ENCODE measurements around the gene OSBPL8.

OSBPL8 gene

DNA sequence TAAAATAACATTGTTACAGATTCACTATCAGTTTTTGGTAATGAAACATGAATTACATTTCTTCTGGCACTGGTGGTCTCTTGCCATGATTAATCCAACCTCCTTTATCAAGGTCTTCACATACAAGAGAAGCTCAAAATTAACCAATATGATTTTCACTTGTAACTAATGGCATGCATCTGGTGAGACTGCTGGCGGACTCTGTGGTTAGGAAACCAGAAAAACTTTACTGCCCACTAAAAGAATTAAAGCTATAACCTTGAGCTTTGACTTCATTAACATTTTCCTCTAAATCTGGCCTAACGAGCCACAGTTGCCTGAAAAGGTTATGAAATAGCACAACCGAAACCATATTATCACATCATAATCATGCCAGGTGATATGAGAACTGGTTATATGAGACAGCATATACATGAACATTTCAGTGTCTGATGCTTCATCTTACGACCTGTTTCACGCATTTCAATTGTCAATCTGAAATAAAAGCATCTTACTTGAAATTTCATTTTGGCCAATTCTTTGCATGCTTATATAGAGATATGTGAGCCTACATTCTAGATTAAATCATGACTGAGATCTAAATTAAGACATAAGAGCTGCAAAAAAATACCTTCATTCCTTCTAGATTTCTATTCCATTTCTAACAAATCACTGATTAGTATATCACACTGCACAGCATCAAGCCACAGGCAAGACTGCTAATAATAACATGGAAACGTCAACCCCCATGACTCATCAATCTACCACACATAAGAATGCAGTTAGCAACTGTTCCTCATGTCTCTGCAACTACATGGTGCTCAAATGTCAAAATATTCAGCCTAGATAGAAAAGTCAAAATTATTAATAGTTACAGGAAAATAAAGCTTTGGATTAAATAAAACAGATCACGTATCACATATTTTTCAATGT, 89.3 kb downstream of the OSBPL8 start:
- DNase-seq (ENCODE audit: low read depth) = peak; percentile 96

DNA sequence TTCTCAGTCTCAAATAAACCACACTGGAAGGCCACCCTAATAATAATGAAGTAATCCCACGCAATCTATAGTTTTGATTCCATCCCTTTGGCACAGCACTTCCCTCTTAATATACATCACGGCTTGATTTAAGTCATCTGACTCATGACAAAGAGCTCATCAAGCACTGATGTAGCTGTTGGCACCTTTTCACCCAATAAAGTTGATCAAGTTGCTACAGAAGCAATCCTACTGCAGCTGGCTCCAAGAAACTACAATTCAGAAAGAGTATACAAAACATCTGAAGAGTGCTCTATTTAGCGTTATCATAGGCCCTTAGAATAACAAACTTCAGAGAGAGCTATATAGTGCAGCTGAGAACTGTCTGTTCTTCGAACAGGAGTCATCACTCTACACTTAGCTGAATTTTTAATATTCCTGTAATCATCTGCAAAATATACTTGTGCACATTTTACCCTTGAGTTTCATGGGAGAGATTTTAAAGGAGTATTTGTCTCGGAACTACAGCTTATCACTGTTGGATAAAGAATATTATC, 94.9 kb downstream of the OSBPL8 start:
- no peak for DNase-seq (ENCODE audit: low read depth)

DNA sequence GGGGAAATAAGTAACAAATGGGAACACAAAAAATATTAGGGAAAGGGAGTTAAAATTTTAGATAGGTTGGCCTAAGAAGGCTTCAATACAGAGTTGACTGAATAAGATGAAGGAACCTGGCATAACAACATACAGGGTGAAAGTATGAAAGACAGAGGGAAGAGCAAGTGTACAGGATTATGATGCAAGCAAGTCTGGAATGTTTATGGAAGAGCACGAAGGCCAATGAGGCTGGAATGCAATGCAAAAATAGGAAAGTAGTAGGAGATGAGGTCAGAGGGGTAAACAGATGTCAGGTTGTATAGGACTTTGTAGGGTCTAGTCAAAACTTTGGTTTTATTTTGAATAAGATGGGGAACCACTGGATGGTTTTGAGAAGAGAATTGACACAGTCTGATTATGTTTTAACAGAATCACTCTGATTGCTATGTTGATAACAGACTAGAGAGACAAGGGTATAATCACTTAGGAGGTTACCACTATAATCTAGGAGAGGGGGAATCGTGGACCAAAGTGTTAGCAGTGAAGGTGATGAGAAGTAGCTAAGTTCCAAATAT, 96.8 kb downstream of the OSBPL8 start:
- peak; percentile 75 for DNase-seq (ENCODE audit: low read depth)

GRCh38 chr12:76460807-76461206, 98.8 kb downstream of the OSBPL8 start:
- peak; percentile 26 for DNase-seq (ENCODE audit: low read depth)

- DNase-seq (ENCODE audit: low read depth) = no peak
Observed at GRCh38 chr12:76457818-76458217, 101.8 kb downstream of the OSBPL8 start.

DNA sequence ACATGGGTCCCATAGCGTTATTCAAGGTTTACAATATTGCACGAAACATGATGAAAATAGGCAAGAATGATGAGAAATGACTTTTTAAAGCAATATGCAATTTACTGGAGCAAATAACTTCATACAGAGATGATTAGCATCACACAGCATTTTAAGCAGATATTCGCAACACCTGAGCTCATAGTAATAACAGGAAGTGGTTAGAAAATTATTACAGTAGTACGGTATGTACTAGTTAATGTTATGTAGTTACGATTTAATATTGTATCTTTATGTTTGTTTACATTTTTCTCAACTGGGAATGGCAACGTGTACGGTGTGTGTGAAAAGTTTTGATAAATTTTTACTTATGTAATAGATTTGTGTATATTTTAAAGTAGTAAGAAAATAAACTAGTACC, 102.6 kb downstream of the OSBPL8 start:
- no peak for DNase-seq (ENCODE audit: low read depth)

DNA sequence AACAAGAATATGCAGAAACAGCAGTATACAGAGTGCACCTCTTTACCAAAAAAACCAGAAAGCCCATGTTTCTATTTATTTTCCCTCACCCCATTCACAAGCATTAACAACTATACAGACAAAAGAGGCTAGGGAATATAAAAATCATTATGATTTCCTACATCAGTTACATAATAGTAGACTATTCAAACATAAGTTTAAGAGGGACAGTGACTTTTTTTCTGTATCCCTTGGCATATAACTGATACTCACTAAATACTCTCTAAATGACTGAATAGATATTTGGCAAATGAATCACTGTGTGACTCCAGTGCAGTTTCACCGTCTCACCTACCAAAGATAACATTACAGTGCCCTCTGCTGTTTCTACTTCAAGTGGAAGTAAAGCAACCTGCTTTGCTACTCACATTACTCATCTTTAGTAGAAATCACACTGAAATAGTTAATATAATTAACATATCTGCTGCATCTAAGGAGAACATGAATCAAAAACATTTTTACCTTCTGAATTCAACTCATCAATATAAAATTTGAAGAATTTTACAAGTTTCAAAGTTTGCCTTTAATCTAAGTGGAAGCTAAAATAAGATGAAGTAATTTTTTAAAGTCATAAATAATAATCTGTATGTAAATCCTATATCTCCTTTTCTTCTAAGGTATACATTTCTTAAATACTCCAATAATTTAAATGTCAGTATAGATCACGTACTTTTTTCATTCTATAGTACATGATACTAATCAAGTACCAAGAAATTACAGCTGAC, 103.8 kb downstream of the OSBPL8 start:
- DNase-seq (ENCODE audit: low read depth) = peak; percentile 92

GRCh38 chr12:76451528-76451927, 108.0 kb downstream of the OSBPL8 start:
- no peak for DNase-seq (ENCODE audit: low read depth)

GRCh38 chr12:76450690-76451089, 108.9 kb downstream of the OSBPL8 start:
- peak; percentile 70 for DNase-seq (ENCODE audit: low read depth)

- DNase-seq (ENCODE audit: low read depth) = no peak
Observed at GRCh38 chr12:76449993-76450392, 109.6 kb downstream of the OSBPL8 start.

- DNase-seq (ENCODE audit: low read depth) = peak; percentile 62
Observed at GRCh38 chr12:76449583-76449982, 110.0 kb downstream of the OSBPL8 start.

GRCh38 chr12:76449016-76449415, 110.6 kb downstream of the OSBPL8 start:
- DNase-seq (ENCODE audit: low read depth) = no peak

DNA sequence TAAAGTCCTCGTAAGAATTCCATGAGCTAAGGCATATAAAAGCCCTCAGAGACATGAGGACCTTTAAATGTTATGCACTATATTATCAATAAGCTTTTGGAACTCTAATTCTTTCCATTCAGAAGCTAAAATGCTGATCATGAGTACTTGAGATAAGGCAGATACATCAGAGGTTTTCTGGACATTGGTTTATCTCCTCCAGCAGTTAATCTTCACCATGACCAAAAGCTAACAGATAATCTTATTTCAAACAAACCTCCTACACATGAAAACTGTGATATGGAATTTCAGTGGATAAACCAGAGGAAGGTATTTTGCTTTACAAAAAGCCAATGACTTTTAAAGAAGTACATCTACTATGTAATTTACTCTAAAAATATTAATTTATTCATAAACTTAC, 113.5 kb downstream of the OSBPL8 start:
- DNase-seq (ENCODE audit: low read depth) = no peak

DNA sequence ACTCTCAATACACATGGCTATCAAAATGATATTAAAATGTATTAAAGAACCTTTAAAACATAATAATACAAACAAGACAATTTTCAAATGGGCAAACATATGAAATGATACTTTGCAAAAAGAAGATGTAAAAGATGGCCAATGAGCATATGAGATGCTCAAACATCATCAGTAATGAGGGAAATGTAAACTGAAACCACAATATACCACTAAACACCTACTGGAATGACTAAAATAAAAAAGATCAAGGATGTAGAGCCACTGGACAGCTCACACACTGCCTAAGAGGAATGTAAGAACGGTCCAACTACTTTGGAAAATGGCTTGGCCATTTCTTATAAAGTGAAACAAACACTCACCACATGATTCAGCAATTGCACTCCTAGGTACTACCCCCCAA, 114.1 kb downstream of the OSBPL8 start:
- DNase-seq (ENCODE audit: low read depth) = peak; percentile 30

DNA sequence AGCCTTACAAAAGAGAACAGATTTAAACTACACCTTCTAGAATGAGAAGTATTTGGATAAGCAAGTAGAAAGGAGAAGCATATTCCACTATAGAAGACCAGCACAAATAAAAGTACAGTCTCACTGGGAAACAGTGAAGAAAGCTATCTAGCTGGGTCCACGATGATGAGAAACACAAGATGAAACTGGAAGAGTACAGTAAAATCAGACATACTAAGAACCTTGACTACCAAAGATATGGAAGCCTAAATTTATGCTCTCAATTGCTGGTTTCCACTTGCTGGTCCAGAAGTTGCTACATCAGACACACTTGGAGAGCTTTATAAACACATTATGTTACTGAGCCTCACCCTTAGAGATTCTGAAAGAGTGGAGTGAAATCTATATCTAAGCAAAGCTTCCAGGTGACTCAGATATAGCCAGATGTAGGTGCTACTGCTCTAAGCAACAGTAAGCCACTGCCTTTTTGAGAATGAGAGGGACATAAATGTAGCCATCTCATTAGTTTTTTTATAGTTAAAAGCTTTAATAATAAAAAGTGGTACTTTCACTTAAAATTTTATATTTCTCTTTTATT, 115.1 kb downstream of the OSBPL8 start:
- no peak for DNase-seq (ENCODE audit: low read depth)

GRCh38 chr12:76441016-76441415, 118.6 kb downstream of the OSBPL8 start:
- DNase-seq (ENCODE audit: low read depth) = no peak

- no peak for DNase-seq (ENCODE audit: low read depth)
Observed at GRCh38 chr12:76432733-76433132, 126.8 kb downstream of the OSBPL8 start.

- DNase-seq (ENCODE audit: low read depth) = peak; percentile 78
Observed at GRCh38 chr12:76428117-76428516, 131.5 kb downstream of the OSBPL8 start.

GRCh38 chr12:76426160-76426559, 133.4 kb downstream of the OSBPL8 start:
- no peak for DNase-seq (ENCODE audit: low read depth)

DNA sequence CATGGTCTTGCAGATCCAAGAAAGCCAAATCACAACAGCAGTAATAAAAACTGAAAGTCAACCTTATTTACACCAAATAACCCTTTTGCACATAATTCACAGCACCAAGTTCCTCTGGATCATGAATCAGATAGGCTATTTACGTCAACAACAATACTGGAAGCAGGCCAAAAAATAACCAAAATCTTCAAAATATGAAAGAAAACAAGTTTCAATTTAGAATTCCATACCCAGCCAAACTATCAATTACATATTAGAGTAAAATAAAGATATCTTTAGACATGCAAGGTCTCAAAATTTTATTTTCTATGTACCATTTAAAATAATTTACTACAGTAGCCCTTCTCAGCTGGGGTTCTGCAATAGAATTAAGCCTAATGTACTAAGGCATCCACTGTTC, 134.6 kb downstream of the OSBPL8 start:
- no peak for DNase-seq (ENCODE audit: low read depth)

GRCh38 chr12:76422543-76423438, 136.8 kb downstream of the OSBPL8 start:
- peak; percentile 61 for DNase-seq (ENCODE audit: low read depth)
